GM12873 (cell line): ENCODE data around the gene MBOAT7.

ENCODE experiments used
- CTCF ChIP-seq: IDR thresholded peaks from 2 replicates; pipeline ENCODE4 v1.5.1; 2012; ENCODE audit warnings: low read depth, mild to moderate bottlenecking, moderate library complexity, low read length, control low read depth; ENCODE audit not compliant: insufficient read depth; ENCODE audit errors: missing control alignments

Gene MBOAT7

GRCh38 chr19:54218960-54219661, 29.7 kb upstream of the MBOAT7 start:
- no peak for TF ChIP-seq CTCF

GRCh38 chr19:54218259-54218658, 28.9 kb upstream of the MBOAT7 start:
- TF ChIP-seq CTCF: no peak

GRCh38 chr19:54216869-54217268, 27.5 kb upstream of the MBOAT7 start:
- no peak for TF ChIP-seq CTCF

GRCh38 chr19:54211235-54211634, 21.9 kb upstream of the MBOAT7 start:
- TF ChIP-seq CTCF: no peak

GRCh38 chr19:54209811-54210494, 20.6 kb upstream of the MBOAT7 start:
- TF ChIP-seq CTCF: no peak

- no peak for TF ChIP-seq CTCF
Observed at GRCh38 chr19:54209058-54209810, 19.9 kb upstream of the MBOAT7 start.

- TF ChIP-seq CTCF: no peak
Observed at GRCh38 chr19:54208784-54209057, 19.3 kb upstream of the MBOAT7 start.
